HG03378 (cell line): ENCODE data around the gene ZNF609.
"Not testable (repeated sequence)": the region's sequence is repeated elsewhere in the genome, so short reads cannot be mapped to it uniquely, and the experiment has no call there.

Source experiments
- ATAC-seq: cut with Tn5 transposase; IDR thresholded peaks from one replicate; pipeline ENCODE4 v1.9.1; 2021; ENCODE audit warnings: mild to moderate bottlenecking, moderate library complexity; ENCODE audit not compliant: unreplicated experiment

The ZNF609 gene

GRCh38 chr15:64574301-64575017, 114.1 kb downstream of the ZNF609 start:
- ATAC-seq: no peak

GRCh38 chr15:64580696-64581407, 120.5 kb downstream of the ZNF609 start:
- no peak for ATAC-seq

GRCh38 chr15:64581408-64581761, 121.0 kb downstream of the ZNF609 start:
- no peak for ATAC-seq

GRCh38 chr15:64582202-64582601, 121.8 kb downstream of the ZNF609 start:
- no peak for ATAC-seq

GRCh38 chr15:64583519-64583918, 123.1 kb downstream of the ZNF609 start:
- ATAC-seq: no peak

- ATAC-seq: no peak
Observed at GRCh38 chr15:64583983-64584382, 123.6 kb downstream of the ZNF609 start.

- no peak for ATAC-seq
Observed at GRCh38 chr15:64586259-64586870, 126.0 kb downstream of the ZNF609 start.

- no peak for ATAC-seq
Observed at GRCh38 chr15:64586984-64587383, 126.6 kb downstream of the ZNF609 start.

GRCh38 chr15:64589435-64590084, 129.2 kb downstream of the ZNF609 start:
- no peak for ATAC-seq

- not testable (repeated sequence) for ATAC-seq
Observed at GRCh38 chr15:64592845-64593244, 132.5 kb downstream of the ZNF609 start.

GRCh38 chr15:64596701-64597476, 136.5 kb downstream of the ZNF609 start:
- peak; percentile 48 for ATAC-seq

- no peak for ATAC-seq
Observed at GRCh38 chr15:64597477-64597822, 137.1 kb downstream of the ZNF609 start.

GRCh38 chr15:64599226-64599625, 138.8 kb downstream of the ZNF609 start:
- ATAC-seq: no peak

GRCh38 chr15:64599716-64600115, 139.3 kb downstream of the ZNF609 start:
- ATAC-seq: no peak

- no peak for ATAC-seq
Observed at GRCh38 chr15:64600794-64601193, 140.4 kb downstream of the ZNF609 start.

- ATAC-seq: no peak
Observed at GRCh38 chr15:64604319-64604718, 143.9 kb downstream of the ZNF609 start.

GRCh38 chr15:64607416-64607815, 147.0 kb downstream of the ZNF609 start:
- not testable (repeated sequence) for ATAC-seq

GRCh38 chr15:64610257-64610919, 150.0 kb downstream of the ZNF609 start:
- ATAC-seq: no peak

- no peak for ATAC-seq
Observed at GRCh38 chr15:64611085-64611725, 150.8 kb downstream of the ZNF609 start.

- ATAC-seq: no peak
Observed at GRCh38 chr15:64614519-64614918, 154.1 kb downstream of the ZNF609 start.
